Kidney (tissue), 14 donors: Measurements from ENCODE around the gene IL2. TPM values are rescaled to one million over a fixed set of nuclear protein-coding genes. Genes with fewer than 3 reads are reported as not detected.

Experiments
- DNase-seq, 5 donors: peaks; one replicate each; pipeline ENCODE4 v3.0.0-alpha.2; 2013 to 2020
- FAIRE-seq: peaks from 2 replicates; lab custom pipeline; 2012; peaks lifted over from hg19 to GRCh38; lab: Jason Lieb, UNC
- H3K27ac ChIP-seq, 2 donors: one replicate each; pipeline ENCODE4 v1.7.0; 2013; ENCODE audit warnings: low read depth in 2 of 2, low read length in 2 of 2, inconsistent platforms in 1 of 2
- H3K27me3 ChIP-seq: one replicate; pipeline ENCODE4 v1.7.1; 2013; ENCODE audit warnings: low read length, inconsistent platforms; ENCODE audit not compliant: control insufficient read depth, insufficient read depth
- H3K36me3 ChIP-seq, 3 donors: one replicate each; pipeline versions ENCODE4 v1.7.0 to v1.7.1; 2013; ENCODE audit warnings: low read length in 3 of 3, control low read depth in 1 of 3, inconsistent platforms in 1 of 3; ENCODE audit not compliant: insufficient read depth in 3 of 3, control insufficient read depth in 2 of 3
- H3K4me1 ChIP-seq, 3 donors: one replicate each; pipeline versions ENCODE4 v1.7.0 to v1.7.1; 2013; ENCODE audit warnings: low read length in 3 of 3, inconsistent platforms in 1 of 3, low read depth in 1 of 3; ENCODE audit not compliant: control insufficient read depth in 2 of 3, insufficient read depth in 2 of 3
- H3K4me3 ChIP-seq, 3 donors: one replicate each; pipeline versions ENCODE4 v1.7.0 to v1.8.1; 2013; ENCODE audit warnings: low read length in 3 of 3, control low read depth in 1 of 3, inconsistent platforms in 1 of 3
- H3K9ac ChIP-seq, 3 donors: one replicate each; pipeline versions ENCODE4 v1.7.0 to v1.7.1; 2013; ENCODE audit warnings: low read length in 3 of 3, control low read depth in 1 of 3, inconsistent platforms in 1 of 3
- H3K9me3 ChIP-seq, 3 donors: one replicate each; pipeline versions ENCODE4 v1.7.0 to v1.7.1; 2013; ENCODE audit warnings: low read length in 3 of 3, control low read depth in 1 of 3, inconsistent platforms in 1 of 3; ENCODE audit not compliant: control insufficient read depth in 2 of 3, insufficient read depth in 1 of 3
- intact Hi-C: fragments of 100-400 bp; cut with DNase I; formaldehyde crosslinking; loops from one replicate; pipeline ENCODE4 v1.11.1; 2022
- polyA plus RNA-seq: library from polyadenylated mRNA; stranded (reverse); fragments of 350-450 nt; fragmentation: Illumina TruSeq; extraction: RNeasy Lipid Tissue Mini Kit (QIAGEN cat#74804); gene quantifications from one replicate; pipeline ENCODE4 v1.2.3, GENCODE V29; 2014; ENCODE audit warnings: low read depth, low replicate concordance; ENCODE audit not compliant: insufficient read depth
- total RNA-seq: library from RNA; stranded (reverse); fragmentation: NEBNext Ultra II Directional; extraction: Animal tissue kit (Norgen Biotek cat#: 25700); gene quantifications from one replicate; pipeline ENCODE4 v1.2.1, GENCODE V29; 2021
- TF ChIP-seq, protein P1 (sequence below): IDR thresholded peaks from 3 replicates; pipeline ENCODE4 v1.5.1; 2012; ENCODE audit warnings: mild to moderate bottlenecking, moderate library complexity, borderline replicate concordance; ENCODE audit not compliant: insufficient read depth; ENCODE audit errors: extremely low read depth
- donor health status: control.
- donor health status: control.
- donor health status: control.
- donor health status: control.
- donor health status: control.
- donor health status: DM: yes; HTN: yes; CAD: no.
- donor health status: Normal renal cell carcinoma (clear cell type).

Gene IL2
- total and polyA plus RNA-seq, 2 donors from 2014 or later, result not detected

DNA sequence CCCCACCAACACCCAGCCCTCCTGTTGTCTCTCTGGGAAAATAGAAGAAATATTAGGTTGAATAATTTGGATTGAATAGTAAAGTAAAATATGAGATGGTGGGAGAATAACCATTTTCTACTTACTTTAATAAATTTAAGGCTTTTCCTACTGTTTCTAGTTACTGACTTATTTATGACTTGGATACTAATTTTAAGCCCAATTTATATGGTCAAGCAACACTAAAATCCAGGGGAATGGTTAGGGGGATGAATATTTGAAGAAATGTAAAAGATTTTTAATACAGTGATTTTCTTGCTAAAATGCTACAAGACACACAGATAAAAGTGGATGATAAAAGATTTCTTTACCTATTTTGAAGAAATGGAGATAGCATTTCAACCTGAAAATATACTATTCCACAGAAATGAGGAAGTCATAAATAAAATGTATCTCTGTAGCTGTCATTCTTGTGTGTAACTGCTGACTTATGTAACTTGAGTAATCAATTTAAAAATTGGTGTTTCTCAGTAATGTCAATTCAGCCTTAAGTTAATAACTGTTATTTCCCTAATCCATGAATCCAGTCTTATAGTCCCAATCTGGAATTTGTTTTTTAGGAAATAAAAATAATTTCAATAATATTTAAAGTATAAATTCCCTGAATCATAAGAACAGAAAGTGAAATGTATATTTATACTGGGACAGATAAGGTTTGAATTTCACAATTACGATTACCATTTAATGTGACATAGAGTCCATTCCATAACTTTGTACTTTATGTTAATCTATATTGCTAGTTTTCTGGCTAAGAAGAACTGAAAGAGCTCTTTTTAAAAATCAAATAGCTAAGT lies 24.3 kb upstream of the IL2 start:
- Histone ChIP-seq H3K9me3 (no peaks in the 10 kb centered on the region), H3K4me3 (no peak overlapping the region), H3K4me1 (no peaks in the 10 kb centered on the region), H3K9ac (no peak overlapping the region), H3K27ac (no peak overlapping the region), H3K27me3 (no peaks in the 10 kb centered on the region), H3K36me3 (no peaks in the 10 kb centered on the region)
- TF ChIP-seq, protein P1, sequence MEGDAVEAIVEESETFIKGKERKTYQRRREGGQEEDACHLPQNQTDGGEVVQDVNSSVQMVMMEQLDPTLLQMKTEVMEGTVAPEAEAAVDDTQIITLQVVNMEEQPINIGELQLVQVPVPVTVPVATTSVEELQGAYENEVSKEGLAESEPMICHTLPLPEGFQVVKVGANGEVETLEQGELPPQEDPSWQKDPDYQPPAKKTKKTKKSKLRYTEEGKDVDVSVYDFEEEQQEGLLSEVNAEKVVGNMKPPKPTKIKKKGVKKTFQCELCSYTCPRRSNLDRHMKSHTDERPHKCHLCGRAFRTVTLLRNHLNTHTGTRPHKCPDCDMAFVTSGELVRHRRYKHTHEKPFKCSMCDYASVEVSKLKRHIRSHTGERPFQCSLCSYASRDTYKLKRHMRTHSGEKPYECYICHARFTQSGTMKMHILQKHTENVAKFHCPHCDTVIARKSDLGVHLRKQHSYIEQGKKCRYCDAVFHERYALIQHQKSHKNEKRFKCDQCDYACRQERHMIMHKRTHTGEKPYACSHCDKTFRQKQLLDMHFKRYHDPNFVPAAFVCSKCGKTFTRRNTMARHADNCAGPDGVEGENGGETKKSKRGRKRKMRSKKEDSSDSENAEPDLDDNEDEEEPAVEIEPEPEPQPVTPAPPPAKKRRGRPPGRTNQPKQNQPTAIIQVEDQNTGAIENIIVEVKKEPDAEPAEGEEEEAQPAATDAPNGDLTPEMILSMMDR, result no peak
- DNase-seq, result no peak
- no peak for FAIRE-seq
- intact Hi-C loops, result no loop called here

DNA sequence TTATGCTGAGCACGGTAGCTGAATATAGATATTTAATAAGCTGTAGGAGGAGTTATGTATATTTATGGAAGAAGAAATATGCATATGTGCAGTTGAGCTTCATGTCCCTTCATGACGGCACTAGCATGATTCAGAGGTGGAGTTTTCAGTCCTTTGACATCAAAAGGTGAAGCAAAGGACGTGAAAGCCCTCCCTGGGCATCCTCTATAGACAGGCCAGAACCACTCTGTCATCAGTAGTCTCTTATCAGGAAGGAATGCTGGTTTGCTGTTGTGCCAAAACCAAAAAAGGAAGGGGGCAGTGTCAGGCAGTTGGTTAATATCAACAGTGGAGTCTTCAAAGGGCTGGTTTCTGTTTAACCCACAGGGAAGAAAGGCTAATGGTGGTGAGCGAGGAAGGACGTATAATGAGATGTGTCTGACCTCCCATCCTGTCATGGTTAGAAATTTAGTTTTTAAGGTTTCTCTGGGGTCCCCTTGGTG lies 23.5 kb upstream of the IL2 start:
- Histone ChIP-seq H3K27me3 (no peaks in the 10 kb centered on the region), H3K36me3 (no peaks in the 10 kb centered on the region), H3K9ac (no peak overlapping the region), H3K4me1 (no peaks in the 10 kb centered on the region), H3K4me3 (no peak overlapping the region), H3K27ac (no peak overlapping the region), H3K9me3 (no peaks in the 10 kb centered on the region)
- FAIRE-seq, result no peak
- DNase-seq, result no peak
- TF ChIP-seq, protein P1, result no peak
- intact Hi-C loops, result no loop called here

DNA sequence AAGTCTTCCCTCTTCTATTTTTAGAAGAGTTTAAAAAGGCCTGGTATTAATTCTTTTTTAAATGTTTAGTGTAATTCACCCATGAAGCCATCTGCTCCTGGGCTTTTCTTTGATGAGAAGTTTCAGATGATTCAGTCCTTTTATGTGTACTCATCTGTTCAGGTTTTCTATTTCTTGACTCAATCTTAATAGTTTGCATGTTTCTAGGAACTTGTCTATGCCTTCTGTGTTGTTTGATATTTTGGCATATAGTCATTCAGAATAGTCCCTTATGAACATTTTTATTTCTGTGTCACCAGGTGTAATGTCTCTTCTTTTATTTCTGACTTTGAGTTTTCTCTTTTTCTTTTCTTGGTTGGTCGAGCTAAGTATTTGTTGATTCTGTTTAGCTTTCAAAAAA lies 20.2 kb upstream of the IL2 start:
- FAIRE-seq (no peak), DNase-seq (no peak)
- H3K4me3 ChIP-seq, result no peak overlapping the region
- no peaks in the 10 kb centered on the region for H3K9me3 ChIP-seq
- H3K4me1 ChIP-seq, result no peaks in the 10 kb centered on the region
- H3K27ac ChIP-seq, result no peak overlapping the region
- H3K27me3 ChIP-seq, result no peaks in the 10 kb centered on the region
- no peak overlapping the region for H3K9ac ChIP-seq
- TF ChIP-seq, protein P1, result no peak
- no peaks in the 10 kb centered on the region for H3K36me3 ChIP-seq
- intact Hi-C loops, result no loop called here
